HG03095 (cell line): ENCODE data around the gene RCAN1.

Experiments
- ATAC-seq: cut with Tn5 transposase; IDR thresholded peaks from one replicate; pipeline ENCODE4 v1.9.1; 2021; ENCODE audit warnings: moderate library complexity; ENCODE audit not compliant: unreplicated experiment

Gene RCAN1

DNA sequence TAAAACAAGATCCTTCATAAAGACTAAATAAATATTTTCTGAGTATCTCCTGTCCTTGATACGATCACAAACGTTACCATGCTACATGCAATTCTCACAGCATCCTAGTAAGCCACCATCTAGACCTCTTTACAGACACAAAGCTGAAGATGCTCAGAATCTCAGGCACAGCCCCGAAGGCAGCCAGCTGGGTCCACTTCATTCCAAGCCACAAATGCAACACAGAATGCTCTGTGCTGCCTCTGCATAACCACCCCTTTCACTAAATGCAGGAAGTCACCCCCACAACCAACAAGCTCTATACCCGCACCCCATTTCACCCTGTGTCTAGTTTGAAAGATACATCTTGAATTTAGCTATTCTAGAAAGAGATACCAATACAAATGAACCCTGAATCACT lies 12.9 kb downstream of the RCAN1 start:
- ATAC-seq = no peak

DNA sequence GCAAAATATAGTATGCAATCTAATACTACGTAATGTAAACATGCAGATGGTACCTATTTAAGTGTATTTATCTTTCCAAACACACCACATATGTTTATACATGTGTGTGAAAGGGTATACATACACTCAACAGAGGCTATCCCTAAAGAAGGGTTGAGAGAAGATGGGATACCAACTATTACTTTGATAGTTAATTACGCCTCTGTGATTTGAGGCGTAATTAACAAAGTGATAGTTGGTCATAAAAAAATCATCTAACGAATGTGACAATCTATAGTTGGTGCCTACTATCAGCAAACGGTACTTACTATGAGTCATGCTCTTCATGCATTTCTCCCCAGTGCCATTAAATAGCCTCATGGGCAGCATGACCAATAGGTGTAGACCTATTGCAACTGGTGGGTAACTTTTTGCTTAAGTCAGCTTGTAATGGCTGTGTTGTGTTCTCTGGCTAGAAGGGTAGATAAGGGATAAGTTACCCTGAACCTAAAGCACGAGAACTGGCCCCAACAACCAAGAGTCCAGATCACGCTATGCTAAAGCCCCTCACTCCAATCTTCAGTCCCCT lies 15.3 kb downstream of the RCAN1 start:
- no peak for ATAC-seq

DNA sequence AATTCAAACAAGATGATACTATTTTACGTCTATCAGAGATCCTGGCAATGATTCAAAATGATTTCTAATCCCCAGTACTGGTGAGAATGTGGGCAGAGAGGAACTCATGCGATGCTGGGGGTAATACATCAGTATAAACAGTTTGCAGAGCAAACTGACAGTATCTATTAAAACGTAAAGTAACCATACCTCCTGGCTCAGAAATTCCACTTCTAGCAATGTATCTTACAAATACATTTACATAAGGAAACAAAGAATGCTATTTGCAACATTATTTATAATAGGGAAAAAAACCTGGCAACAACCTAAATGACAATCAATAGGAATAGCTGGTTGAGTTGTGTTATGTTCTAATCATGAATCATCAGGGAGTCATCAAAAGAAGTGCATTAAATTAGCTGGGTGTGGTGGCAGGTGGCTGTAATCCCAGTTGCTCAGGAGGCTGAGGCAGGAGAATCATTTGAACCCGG lies 15.9 kb downstream of the RCAN1 start:
- ATAC-seq = no peak

DNA sequence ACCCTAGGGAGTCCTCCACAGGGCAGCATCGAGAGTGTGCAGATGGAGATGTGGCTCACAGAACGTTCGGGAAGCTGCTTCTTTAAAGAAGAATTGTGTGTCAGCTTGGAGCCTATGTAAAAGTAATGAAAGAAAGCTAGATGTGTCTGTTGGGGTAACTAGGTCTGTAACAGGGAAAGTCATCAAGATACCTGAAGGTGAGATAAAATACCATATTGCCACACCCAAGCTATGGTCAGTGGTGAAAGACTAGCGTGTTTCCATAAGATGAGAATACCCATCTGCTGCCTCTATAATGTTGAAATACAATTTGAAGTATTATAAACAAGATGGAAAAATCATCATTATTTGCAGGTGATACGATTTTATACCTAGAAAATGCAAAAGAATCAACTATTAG lies 17.5 kb downstream of the RCAN1 start:
- ATAC-seq = no peak

DNA sequence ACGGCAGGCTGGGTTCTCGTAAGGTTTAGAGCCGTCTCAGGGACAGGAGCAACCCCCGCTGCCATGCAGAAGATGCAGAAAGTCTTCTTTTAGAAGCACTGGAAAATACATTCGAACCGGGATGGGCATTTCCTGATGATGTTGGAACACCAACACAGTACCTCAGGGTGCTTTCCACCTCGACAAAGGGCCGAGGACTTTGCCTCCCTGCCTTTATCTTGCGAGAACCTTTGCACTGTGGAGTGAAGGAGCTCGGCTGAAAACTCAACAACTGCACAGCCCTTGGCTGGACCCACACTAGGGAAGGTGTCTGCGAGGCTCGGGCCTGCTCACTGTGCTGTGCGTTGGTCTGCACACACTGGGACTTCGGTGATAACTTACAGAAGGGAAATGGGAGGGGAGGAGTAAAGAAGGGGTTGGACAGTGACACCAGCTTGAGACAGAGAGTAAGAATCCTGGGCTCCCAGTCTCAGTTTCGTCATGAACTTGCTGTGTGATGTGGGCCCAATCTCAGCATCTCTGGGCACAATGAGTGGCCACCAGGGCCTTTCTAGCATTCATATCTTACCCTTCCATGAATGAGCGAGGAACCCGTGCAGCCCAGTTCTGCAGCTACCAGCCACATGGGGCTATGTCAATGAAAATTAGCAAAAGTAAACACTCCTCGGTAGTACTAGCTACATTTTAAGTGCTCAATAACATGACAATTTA lies 18.2 kb downstream of the RCAN1 start:
- ATAC-seq = no peak

DNA sequence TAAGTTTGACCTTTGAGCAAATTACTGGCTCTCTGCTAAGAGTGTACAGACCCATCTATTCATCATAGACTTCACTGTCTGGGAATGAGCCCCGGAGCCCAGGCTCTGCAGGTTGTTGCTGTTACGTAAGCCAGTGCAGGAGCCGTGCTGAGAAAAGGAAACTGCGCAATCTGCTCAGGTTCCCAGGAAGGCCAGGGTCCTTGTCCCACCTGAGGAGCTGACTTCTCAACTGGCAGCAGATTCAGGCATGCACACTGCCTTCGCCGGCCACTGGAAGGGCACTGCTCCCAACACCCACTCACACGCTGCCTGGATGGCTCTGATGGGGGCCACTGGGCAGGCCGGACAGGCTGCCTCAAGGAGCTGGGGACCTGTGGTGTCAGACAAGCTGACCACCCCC lies 19.5 kb downstream of the RCAN1 start:
- no peak for ATAC-seq

DNA sequence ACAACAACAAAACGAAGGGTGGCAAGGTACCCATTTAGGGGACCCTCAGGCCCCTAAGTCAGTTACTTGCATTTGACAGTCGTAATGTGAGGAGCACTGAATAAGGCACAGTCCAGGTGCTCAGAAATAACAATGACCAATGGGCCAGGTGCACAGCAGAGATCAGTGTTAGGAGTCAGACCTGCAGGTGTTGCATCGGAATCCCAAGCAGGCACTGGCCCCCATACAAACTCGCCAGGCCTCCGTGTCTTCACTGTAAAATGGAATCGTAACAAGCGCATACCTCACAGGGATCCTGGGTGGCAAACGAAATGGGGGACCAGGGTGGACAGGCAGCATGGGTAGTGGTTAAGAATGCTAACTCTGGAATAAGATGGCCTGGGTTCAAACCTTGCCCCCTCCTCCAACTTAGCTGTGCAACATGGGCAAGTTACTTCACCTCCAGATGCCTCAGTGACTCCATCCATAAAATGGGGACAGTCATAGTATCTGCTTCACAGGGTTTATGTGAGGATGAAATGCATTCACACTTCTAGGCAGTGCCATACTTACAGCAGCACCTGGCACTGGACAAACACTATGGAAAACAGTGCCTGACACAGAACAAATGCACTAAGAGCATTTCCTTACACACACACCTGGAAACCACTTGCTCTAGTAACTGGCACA lies 20.2 kb downstream of the RCAN1 start:
- no peak for ATAC-seq

DNA sequence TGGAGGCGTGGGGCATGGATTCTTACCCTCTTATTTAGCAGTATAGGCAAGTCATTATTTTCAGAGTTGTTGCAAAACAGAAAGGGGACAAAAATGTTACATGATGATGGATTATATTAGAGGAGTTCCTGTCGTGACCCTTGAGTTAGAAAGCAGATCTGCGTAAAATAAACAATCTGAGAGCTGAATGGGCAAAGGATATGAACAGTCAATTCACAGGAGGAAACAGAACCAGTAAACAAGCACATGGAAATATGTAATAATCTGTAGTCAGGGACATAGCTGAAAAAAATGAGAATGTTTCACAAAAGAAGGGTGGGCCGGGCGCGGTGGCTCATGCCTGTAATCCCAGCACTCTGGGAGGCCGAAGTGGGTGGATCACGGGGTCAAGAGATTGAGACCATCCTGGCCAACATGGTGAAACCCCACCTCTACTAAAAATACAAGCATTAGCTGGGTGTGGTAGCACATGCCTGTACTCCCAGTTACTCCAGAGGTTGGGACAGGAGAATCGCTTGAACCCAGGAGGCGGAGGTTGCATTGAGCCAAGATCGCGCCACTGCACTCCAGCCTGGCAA lies 20.9 kb downstream of the RCAN1 start:
- no peak for ATAC-seq

DNA sequence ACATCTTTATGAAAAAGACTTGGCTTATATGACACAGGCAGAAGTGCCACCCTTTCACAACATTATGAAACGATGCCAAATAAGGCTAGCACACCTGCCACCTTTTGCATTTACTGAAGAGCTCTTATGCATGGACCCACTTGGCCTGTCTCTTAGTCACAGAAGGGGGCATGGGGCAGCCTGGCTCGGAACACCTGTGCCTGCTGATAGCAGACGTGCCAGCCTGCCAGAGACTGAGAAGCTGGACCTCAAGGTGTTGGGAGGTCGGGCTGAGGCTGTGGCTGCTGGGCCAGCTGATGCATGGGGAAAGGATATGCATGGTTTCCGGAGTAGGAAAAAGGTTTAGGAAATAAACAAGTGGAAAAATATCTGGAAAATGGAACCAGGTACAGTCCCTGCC lies 21.5 kb downstream of the RCAN1 start:
- no peak for ATAC-seq

DNA sequence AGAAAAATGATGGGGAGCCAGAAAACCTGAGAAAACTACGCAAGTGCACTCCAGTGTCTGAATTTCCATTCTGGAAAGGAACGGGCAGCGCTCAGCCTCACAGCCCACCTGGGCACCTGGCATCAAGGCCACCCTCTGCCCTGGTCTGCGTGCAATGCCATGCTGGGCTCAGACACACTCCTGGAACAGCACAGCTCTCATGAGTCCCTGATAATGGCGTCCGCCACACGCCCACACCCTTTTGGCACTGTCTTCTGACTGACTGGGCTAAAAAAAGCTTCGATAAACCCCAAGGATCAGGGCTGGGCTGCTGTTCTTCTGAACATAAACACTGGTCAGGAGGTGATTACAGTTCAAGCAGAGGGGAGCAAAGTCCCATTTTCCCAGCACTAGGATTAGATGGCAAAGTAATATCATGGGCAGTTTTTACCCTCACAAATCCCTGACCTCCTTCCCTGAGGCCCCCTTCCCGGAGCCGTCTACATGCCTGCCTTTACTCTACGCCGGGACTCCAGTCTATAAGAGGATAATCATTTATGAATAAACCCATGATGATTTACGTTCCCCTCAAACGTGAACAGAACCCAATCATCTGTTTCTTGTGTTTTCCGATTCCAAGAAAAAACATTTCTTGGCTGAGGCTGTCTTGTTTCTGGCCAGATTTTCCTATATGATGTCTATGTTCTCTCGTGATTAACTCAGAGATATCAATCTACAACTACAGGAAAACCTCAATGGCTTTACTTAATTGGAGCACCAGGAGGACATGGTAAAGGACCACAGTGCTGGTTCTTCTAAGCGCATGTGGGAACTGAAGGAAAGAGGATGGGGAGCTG lies 22.6 kb downstream of the RCAN1 start:
- ATAC-seq = no peak

DNA sequence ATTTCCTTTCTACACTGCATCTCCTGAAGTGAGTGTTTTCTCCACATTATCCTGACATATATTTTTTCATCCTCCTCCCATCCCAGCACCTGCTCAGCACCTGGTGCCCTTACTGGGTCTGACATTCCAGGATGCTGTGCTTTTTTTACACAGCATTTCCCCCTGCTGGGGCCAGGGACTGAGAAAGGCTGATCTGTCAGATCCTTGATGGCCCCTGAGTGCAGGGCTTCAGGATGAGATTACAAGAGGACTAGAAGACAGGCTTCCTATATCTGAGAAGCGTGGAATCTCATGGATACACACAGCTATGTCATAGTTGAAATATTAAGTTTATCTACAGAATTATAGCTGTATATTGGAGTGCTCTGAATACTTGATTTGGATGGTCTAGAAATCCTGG lies 24.4 kb downstream of the RCAN1 start:
- no peak for ATAC-seq

DNA sequence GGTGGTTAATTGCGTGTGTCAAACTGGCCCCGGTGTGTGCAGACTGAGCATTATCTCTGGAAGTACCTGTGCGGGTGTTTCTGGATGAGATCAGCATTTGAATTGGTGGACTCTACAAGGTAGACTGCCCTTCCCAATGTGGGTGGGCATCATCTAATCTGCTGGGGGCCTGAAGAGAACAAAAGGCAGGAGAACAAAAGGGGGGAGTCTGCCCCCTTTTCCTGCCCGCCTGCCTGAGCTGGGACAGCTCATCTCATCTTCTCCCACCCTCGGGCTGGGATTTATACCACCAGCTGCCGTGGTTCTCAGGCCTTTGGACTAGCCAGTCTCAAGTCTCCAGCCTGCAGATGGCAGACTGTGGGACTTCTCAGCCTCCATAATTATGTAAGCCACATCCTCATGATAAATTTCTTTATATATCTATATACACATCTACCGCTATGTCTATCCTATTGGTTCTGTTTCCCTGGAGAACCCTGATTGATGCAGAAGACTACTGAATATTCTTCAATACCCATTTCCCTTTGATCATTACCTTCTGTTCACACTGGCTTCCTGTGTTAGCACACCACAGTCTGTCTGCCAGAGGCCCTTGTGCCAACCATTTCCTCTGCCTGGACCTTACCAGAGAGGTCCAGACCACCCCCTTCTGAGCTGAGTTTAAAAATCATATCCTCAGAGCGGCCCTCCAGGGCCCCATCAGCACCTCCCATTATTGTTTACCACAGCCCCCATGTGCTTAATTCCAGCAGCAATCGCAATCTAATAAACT lies 25.2 kb downstream of the RCAN1 start:
- no peak for ATAC-seq

DNA sequence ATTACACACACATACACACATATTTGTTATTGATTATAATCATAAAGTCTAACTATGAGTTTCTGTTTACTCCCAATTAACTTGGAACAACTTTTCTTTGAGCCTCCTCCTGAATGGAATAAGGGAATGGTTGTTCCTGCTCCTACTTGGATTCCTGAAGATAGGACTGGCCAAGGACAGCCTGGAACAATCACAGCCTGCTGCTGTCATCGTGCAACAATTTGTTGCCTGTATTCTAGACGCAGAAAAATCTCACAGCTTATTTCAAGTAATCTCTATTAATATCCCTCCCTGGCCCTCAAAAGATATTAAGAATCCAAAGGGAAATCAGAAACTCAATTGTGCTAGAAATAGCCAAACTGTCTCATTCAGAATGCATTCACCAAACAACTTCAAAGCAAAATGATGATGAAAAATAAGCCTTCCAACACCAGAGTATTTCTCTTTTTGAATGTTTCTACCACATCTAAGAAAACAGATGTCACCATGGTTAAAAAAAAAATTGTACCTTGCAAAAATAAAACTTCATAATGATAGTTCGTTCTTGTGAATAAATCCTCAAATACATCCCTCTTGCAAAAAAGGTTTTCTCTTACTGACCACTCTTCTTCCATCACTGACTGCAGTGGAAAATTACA lies 30.9 kb downstream of the RCAN1 start:
- ATAC-seq = no peak

DNA sequence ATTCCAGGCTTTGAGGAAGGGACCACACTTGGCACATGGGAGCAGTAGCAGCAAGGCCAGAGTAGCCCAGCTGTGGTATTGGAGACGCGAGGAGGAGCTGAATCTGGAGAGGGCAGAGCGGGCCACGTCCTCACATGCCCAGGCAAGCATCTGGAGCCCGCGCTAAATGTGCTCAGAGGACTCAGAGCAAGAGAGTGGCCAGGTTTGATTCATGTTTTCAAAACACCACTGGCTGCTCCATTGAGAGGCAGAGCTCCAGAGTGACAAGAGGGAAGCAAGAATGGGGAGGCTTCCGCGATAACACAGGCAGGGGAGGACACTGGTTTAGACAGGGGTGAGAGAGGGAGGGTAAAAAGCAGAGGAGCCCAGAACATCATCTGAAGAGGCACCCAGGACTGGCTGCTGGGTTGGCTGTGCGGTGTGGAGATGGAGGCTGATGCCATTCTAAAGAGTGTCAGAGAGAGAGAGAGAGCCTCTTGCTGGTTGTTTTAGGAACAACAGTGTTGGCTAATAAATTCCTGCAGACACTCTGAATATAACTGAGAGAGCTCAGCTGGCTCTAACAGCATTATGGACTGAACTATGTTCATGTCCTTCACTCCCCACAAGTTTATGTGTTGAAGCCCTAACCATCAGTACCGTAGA lies 32.3 kb downstream of the RCAN1 start:
- ATAC-seq = no peak

DNA sequence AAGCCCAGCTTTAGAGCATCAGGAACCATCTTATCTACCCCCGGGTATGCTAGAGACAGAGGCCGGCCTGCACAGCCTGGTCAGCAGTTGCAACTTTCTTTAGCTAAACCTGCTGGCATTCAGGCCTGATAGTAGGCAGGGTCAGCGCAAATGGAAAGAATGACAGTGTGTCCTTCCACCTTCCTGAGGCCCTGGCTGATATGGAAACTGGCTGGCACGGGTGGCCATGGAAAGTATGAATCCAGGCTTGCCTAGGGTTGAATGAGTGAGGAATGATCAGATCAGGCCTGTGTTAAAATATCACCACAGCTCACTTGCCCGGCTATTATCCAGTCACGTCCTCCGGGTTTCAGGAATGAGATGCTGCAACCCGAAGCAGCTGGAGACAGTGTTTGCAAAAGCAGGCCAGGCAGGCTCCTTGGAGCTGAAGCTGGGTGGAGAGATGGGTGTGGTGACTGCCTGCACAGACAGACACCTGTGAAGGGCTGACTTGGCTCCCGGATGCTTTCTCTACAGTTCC lies 34.7 kb downstream of the RCAN1 start:
- ATAC-seq = no peak

DNA sequence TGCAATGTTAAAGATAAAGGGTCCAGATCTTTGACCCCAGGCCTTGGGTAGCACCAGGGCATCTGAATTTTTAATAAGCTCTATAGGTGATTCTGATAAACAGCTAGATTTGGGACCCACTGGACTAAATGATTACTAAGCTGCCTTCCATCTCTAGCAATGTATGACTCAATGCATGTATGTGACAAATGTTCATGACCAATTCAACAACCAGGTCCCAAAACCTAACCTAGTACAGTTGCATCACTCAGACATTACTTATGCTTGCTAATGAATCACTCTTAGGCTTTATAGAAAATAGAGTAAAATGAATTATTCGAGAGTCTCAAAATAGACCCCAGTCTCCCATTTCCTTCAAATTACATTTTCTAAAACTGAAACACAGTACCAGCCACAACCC lies 35.5 kb downstream of the RCAN1 start:
- ATAC-seq = no peak

DNA sequence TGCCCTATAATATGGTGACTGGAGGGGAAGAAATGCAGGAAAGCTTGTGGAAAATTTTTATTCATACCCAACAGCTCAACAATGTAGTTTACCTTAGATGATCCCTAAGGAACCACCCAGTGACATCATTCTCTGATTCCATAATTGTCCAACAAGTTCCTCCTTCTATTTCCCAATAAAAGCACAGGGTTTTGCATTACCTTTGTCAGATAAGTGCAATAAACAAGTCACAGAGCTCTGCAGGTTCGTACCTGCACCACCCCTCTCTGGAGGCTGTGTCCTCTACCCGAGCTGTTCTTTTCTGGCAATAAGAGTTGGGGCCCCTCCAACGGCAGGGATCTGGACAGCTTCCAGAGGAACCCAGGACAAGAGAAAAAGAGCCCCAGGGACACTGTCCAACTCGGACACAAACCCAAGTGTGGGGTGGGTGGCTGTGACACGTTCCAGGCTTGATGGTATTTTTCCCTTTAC lies 38.8 kb downstream of the RCAN1 start:
- no peak for ATAC-seq

DNA sequence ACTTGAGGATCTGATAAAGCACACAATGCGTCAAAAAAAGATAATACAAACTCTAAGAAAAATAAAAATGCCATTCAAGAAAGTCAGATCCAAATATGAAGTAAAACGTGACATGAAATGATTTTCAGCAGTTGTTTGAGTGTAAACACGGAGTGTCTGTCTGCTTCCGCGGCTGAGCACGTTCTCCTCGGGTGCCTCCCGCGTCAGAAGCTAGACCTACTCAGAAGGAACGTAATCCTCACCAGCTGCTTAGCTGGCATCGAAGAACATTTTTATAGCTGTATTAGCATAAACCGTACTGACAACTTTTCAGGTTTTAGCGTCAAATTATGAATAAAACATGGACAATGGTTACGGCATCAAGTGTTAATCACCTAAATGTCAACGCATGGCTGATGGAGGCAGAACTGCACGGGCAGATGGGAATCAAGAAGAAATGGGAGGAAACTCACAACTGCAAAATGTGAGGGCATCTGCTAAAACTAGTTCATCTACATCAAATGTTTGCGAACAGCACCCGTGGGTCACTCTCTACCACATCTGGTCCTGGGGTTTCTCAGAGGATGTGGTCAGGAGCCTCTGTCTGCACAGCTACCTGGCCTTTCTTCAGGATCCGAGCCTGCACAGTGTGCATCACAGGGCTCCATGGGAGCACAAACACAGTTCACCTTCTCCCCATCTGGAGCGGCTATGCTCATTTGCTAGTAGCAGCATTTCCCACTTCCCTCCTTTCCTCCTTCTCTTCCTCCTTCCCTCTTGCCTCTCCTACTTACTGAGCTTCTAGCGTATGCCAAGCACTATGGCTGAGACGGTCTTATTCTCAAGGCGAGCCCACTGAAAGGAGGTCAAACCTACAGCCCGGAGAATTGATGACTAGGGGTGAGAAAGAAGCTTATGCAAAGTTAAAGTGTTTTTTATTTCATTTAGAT lies 40.0 kb downstream of the RCAN1 start:
- ATAC-seq = no peak
